Nephron (organoid): Measurements from ENCODE around the gene PCDHGA11.

Experiments
- H3K27ac Mint-ChIP-seq, 3 experiments: 2 replicates each; pipeline ENCODE4 v1.8.0; 2020; ENCODE audit warnings: mixed read lengths in 3 of 3, mild to moderate bottlenecking in 2 of 3, moderate library complexity in 1 of 3
- H3K27me3 Mint-ChIP-seq: 2 replicates; pipeline ENCODE4 v1.8.0; 2021; ENCODE audit warnings: low read depth, mild to moderate bottlenecking, moderate library complexity, mixed read lengths
- H3K36me3 Mint-ChIP-seq: 2 replicates; pipeline ENCODE4 v1.8.0; 2020; ENCODE audit warnings: low read depth, mixed read lengths
- H3K4me1 Mint-ChIP-seq: 2 replicates; pipeline ENCODE4 v1.8.0; 2020; ENCODE audit warnings: mixed read lengths
- H3K4me3 Mint-ChIP-seq, 3 experiments: 2 replicates each; pipeline ENCODE4 v1.8.0; 2020; ENCODE audit warnings: mild to moderate bottlenecking in 3 of 3, mixed read lengths in 3 of 3, moderate library complexity in 2 of 3
- H3K9me3 Mint-ChIP-seq: 2 replicates; pipeline ENCODE4 v1.8.0; 2020; ENCODE audit warnings: mixed read lengths
- CTCF ChIP-seq, 3 experiments: fragments of 200-600 bp; sonication (generic); IDR thresholded peaks; one replicate each; pipeline ENCODE4 v1.5.0; 2021; ENCODE audit warnings: antibody characterized with exemption in 3 of 3; ENCODE audit not compliant: unreplicated experiment in 3 of 3

PCDHGA11 gene

GRCh38 chr5:141419074-141419880 lies 1.6 kb upstream of the PCDHGA11 start:
- H3K27ac Mint-ChIP-seq = no peak overlapping the region

GRCh38 chr5:141421489-141421855 lies 621 bp downstream of the PCDHGA11 start:
- TF ChIP-seq CTCF (IDR thresholded peaks at IDR 0.05; ENCODE audit: unreplicated experiment in 3 of 3) = no peak
- Mint-ChIP-seq H3K9me3 (peaks cover 84% of the 10 kb centered on the region), H3K4me1 (no peaks in the 10 kb centered on the region), H3K4me3 (no peak overlapping the region), H3K36me3 (peaks cover 96% of the 10 kb centered on the region), H3K27me3 (peaks cover 15% of the 10 kb centered on the region), H3K27ac (no peak overlapping the region)

More at GRCh38 chr5:141419074-141419880, 1.6 kb upstream of the PCDHGA11 start:
- peaks cover 96% of the 10 kb centered on the region for H3K36me3 Mint-ChIP-seq
- TF ChIP-seq CTCF (IDR thresholded peaks at IDR 0.05; ENCODE audit: unreplicated experiment in 3 of 3) = no peak
- H3K9me3 Mint-ChIP-seq = peaks cover 83% of the 10 kb centered on the region
- H3K4me1 Mint-ChIP-seq = no peaks in the 10 kb centered on the region
- H3K4me3 Mint-ChIP-seq = no peak overlapping the region
- H3K27me3 Mint-ChIP-seq = peaks cover 15% of the 10 kb centered on the region

- Mint-ChIP-seq H3K27me3 (peaks cover 15% of the 10 kb centered on the region), H3K4me3 (no peak overlapping the region), H3K9me3 (peaks cover 86% of the 10 kb centered on the region), H3K36me3 (peaks cover 98% of the 10 kb centered on the region), H3K4me1 (no peaks in the 10 kb centered on the region), H3K27ac (no peak overlapping the region)
- TF ChIP-seq CTCF (IDR thresholded peaks at IDR 0.05; ENCODE audit: unreplicated experiment in 3 of 3) = no peak
These were observed 2.0 kb downstream of the PCDHGA11 start for GRCh38 chr5:141422742-141423291.

GRCh38 chr5:141427783-141428426 lies 7.1 kb downstream of the PCDHGA11 start:
- no peak overlapping the region for H3K27ac Mint-ChIP-seq
- no peaks in the 10 kb centered on the region for H3K4me1 Mint-ChIP-seq
- H3K27me3 Mint-ChIP-seq = peaks cover 8% of the 10 kb centered on the region
- peaks cover 78% of the 10 kb centered on the region for H3K9me3 Mint-ChIP-seq
- H3K4me3 Mint-ChIP-seq = no peak overlapping the region
- peaks cover 98% of the 10 kb centered on the region for H3K36me3 Mint-ChIP-seq
- no peak for TF ChIP-seq CTCF (IDR thresholded peaks at IDR 0.05; ENCODE audit: unreplicated experiment in 3 of 3)

- TF ChIP-seq CTCF (IDR thresholded peaks at IDR 0.05; ENCODE audit: unreplicated experiment in 3 of 3) = no peak
These were observed 9.7 kb downstream of the PCDHGA11 start, which contains the start of gene PCDHGA12 for GRCh38 chr5:141430332-141431113. TSS of gene PCDHGA12 (plus strand) at chr5:141430507. CDS start at chr5:141430760, 253 bp downstream.

More at GRCh38 chr5:141430332-141431113, 9.7 kb downstream of the PCDHGA11 start, which contains the start of gene PCDHGA12:
- Mint-ChIP-seq H3K4me3 (no peak within 1 kb of the TSS), H3K27ac (no peak within 1 kb of the TSS), H3K27me3 (peaks cover 8% of the 10 kb centered on the region), H3K4me1 (no peaks in the 10 kb centered on the region), H3K9me3 (peaks cover 79% of the 10 kb centered on the region), H3K36me3 (peaks cover 99% of the 10 kb centered on the region)
